Gastroesophageal sphincter (tissue), 3 donors: ENCODE results near the gene ARCN1.

Experiments used
- CTCF ChIP-seq, 4 experiments: fragments of 200-600 bp in 2 of 4; fragments of 450-650 bp in 2 of 4; sonication (generic) in 1 of 4; IDR thresholded peaks; one replicate each; pipeline ENCODE4 v1.5.1; 2017 to 2019; ENCODE audit warnings: antibody characterized with exemption in 4 of 4, mild to moderate bottlenecking in 2 of 4, moderate library complexity in 2 of 4
- POLR2A ChIP-seq, 2 donors: fragments of 450-650 bp; IDR thresholded peaks; one replicate each; pipeline ENCODE4 v1.6.1; 2017; ENCODE audit warnings: antibody characterized with exemption in 2 of 2, mild to moderate bottlenecking in 2 of 2, moderate library complexity in 1 of 2
- POLR2AphosphoS5 ChIP-seq: sonication (generic); formaldehyde crosslinking; IDR thresholded peaks from one replicate; pipeline ENCODE4 v1.6.1; 2017; ENCODE audit warnings: antibody characterized with exemption

DNA sequence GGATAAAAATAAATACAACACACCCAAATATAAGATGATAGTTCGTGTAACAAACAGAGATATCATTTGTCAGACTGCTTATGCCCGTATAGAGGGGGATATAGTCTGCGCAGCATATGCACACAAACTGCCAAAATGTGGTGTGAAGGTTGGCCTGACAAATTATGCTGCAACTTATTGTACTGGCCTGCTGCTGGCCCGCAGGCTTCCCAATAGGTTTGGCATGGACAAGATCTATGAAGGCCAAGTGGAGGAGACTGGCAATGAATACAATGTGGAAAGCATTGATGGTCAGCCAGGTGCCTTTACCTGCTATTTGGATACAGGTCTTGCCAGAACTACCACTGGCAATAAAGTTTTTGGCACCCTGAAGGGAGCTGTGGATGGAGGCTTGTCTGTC, 11.4 kb upstream of the ARCN1 start:
- TF ChIP-seq POLR2A (IDR thresholded peaks at IDR 0.05) (no peak), CTCF (IDR thresholded peaks at IDR 0.05) (no peak), POLR2AphosphoS5 (no peak)
